Loucy (cell line): Measurements from ENCODE around the gene PWP2.
"Not testable (repeated sequence)": the region's sequence is repeated elsewhere in the genome, so short reads cannot be mapped to it uniquely, and the experiment has no call there.

Source experiments
- EZH2phosphoT487 ChIP-seq: fragments of 200-600 bp; IDR thresholded peaks from 2 replicates; pipeline ENCODE4 v1.6.1; 2018; ENCODE audit warnings: antibody characterized with exemption, mild to moderate bottlenecking, moderate library complexity, borderline replicate concordance
- TF ChIP-seq, protein P1 (sequence below): fragments of 200-600 bp; sonication (generic); conservative IDR thresholded peaks from 2 replicates; pipeline ENCODE4 v1.5.1; 2014; ENCODE audit warnings: mild to moderate bottlenecking, antibody characterized with exemption, low read length

DNA sequence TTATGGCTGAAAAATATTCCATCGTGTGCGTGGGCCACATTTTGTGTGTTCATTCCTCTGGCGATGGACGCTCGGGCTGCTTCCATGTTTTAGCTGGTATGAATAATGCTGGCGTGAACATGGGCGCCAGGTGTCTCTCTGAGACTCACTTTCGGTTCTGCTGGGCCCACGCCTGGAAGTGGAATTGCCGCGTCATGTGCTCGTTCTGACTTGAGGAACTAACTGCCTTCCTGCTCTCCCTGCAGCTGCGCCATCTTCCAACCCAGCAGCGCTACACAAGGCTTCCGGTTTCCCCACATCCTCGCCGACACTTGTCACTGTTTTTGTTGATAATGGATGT, 46.7 kb downstream of the PWP2 start:
- TF ChIP-seq, protein P1, sequence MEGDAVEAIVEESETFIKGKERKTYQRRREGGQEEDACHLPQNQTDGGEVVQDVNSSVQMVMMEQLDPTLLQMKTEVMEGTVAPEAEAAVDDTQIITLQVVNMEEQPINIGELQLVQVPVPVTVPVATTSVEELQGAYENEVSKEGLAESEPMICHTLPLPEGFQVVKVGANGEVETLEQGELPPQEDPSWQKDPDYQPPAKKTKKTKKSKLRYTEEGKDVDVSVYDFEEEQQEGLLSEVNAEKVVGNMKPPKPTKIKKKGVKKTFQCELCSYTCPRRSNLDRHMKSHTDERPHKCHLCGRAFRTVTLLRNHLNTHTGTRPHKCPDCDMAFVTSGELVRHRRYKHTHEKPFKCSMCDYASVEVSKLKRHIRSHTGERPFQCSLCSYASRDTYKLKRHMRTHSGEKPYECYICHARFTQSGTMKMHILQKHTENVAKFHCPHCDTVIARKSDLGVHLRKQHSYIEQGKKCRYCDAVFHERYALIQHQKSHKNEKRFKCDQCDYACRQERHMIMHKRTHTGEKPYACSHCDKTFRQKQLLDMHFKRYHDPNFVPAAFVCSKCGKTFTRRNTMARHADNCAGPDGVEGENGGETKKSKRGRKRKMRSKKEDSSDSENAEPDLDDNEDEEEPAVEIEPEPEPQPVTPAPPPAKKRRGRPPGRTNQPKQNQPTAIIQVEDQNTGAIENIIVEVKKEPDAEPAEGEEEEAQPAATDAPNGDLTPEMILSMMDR: not testable (repeated sequence)
- not testable (repeated sequence) for TF ChIP-seq EZH2phosphoT487
